ENCODE measurements around the gene SIGMAR1. TPM values are rescaled to one million over a fixed set of nuclear protein-coding genes. Genes with fewer than 3 reads are reported as not detected.
A peak's percentile ranks its signal among the peaks of the same experiment; 100 is the strongest.

The SIGMAR1 gene
- total and polyA plus RNA-seq, 2 of the 4 experiments (the other 2 are of a cell fraction), result 44.6 to 88.9 TPM

DNA sequence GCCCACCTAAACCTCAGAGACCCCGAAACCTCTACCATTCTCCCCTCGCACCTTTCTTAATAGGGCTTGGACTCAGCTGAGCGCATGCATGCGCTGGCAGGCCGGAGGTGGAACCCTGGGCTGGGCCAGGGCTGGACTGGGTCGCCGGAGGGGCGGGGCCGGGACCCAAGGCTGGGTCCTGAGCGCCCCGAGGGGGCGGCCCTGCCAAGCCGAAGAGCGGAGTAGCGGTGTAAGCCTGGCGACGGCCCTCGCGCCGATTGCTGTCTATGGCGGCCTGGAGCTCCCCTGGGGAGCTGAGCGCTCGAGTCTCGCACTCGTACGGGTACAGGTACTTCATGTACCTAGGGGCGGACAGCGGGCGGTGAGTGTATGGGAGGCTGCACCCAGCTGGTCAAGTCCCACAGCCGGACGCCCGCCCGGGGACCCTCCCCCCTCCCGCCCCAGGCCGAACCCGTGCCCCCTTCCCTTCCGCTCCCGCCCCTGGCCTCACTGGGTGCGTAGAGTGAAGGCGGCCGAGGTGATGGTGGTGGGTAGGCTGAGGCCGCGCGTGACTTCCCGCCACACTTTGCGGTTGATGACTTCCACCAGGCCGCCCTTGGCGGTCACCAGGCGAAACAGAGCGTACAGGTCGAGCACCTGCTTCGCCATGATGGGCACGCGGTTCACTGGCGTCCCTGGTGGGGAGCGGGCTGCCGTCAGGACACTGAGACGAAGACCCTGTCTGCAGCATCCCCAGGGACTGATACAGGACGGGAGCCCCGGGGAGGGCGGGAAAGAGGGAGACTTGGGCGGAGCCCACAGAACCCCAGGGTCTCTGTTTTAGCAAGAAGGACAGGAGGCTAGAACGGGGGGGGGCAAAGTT, 14.0 kb downstream of the SIGMAR1 start:
- Histone ChIP-seq H4K8ac (ENCODE audit: low read depth in 2 of 2, low read length in 2 of 2) (no peak overlapping the region), H2AK9ac (replicated peaks; ENCODE audit: low read depth, low read length, poor library complexity) (peak overlapping the region; percentile 38), H3K9ac (ENCODE audit: low read depth, low read length) (no peak overlapping the region), H3K36me3 (ENCODE audit: control insufficient read depth, insufficient read depth, low read length) (peaks cover under 1% of the 10 kb centered on the region; the same call in 1 of the 2 replicates), H3K9me3 (ENCODE audit: control insufficient read depth, insufficient read depth, low read length) (no peaks in the 10 kb centered on the region), H4K91ac (ENCODE audit: insufficient read depth, low read depth, low read length) (no peak overlapping the region), H3K9me1 (ENCODE audit: insufficient read depth, low read length) (peaks cover 12% of the 10 kb centered on the region), H3K4me1 (ENCODE audit: control insufficient read depth, insufficient read depth, low read length) (peaks cover 5% of the 10 kb centered on the region; the same call in 1 of the 2 replicates), H3K27ac (ENCODE audit: insufficient read depth, low read length) (no peak overlapping the region), H2AK5ac (ENCODE audit: low read depth, low read length) (no peak overlapping the region), H3K4me3 (ENCODE audit: insufficient read depth, low read depth, low read length) (no peak overlapping the region), H3K23ac (ENCODE audit: low read depth, low read length) (no peak overlapping the region), H4K5ac (ENCODE audit: low read depth, low read length) (no peak overlapping the region), H2AFZ (replicated peaks; ENCODE audit: low read length, poor library complexity) (peak overlapping the region; percentile 19), H2BK20ac (ENCODE audit: low read depth, low read length) (no peak overlapping the region), H4K20me1 (ENCODE audit: insufficient read depth, low read length) (no peaks in the 10 kb centered on the region; the same call in 1 of the 2 replicates), H3K79me1 (ENCODE audit: low read depth in 1 of 2, low read length in 2 of 2) (peaks cover 8 to 14% of the 10 kb centered on the region in 2 experiments), H2BK120ac (ENCODE audit: low read depth, low read length) (no peak overlapping the region), H3K4me2 (ENCODE audit: low read depth, low read length) (no peak overlapping the region), H3K4ac (ENCODE audit: low read depth, low read length) (no peak overlapping the region), H2BK5ac (ENCODE audit: low read depth, low read length, poor library complexity, severe bottlenecking) (no peak overlapping the region), H3K56ac (ENCODE audit: extremely low read depth, insufficient read depth, low read length) (no peak overlapping the region), H3K14ac (replicated peaks; ENCODE audit: low read depth, low read length) (no peak overlapping the region), H3K27me3 (ENCODE audit: control insufficient read depth, insufficient read depth, low read length) (peaks cover 59% of the 10 kb centered on the region), H3K18ac (ENCODE audit: low read depth, low read length) (no peak overlapping the region), H2BK15ac (ENCODE audit: low read depth, low read length) (no peak overlapping the region)
- no peak for ATAC-seq (ENCODE audit: low read depth)
- ChIA-PET CTCF (no interaction called here), POLR2A (ENCODE audit: unreplicated experiment) (no interaction called here)
- no peak for DNase-seq
- dilution Hi-C loops (cut with HindIII; ENCODE audit: low sequenced_read_pairs, unreplicated experiment) (no loop called here), in situ Hi-C loops (cut with MboI; ENCODE audit: low sequenced_read_pairs) (no loop called here), intact Hi-C loops (cut with micrococcal nuclease) (no loop called here)
- BruUV-seq (replicated peaks), result no TSS peak
- WGBS, 2 experiments (ENCODE audit: extremely low coverage in 2 of 2, insufficient read length in 1 of 2), result 19% methylated on average over 14 of the region's 63 CpGs; no CpG with 5 or more reads in 1 of the 2 experiments
- TF ChIP-seq MXI1 (IDR thresholded peaks at IDR 0.05; ENCODE audit: borderline replicate concordance, low read depth, low read length), result no peak
- no peak for TF ChIP-seq CEBPB (IDR thresholded peaks at IDR 0.05; ENCODE audit: low read depth, low read length)
- no peak for TF ChIP-seq MAFK (IDR thresholded peaks at IDR 0.05; ENCODE audit: low read depth, low read length)
- no peak for TF ChIP-seq RCOR1 (IDR thresholded peaks at IDR 0.05; ENCODE audit: insufficient replicate concordance, low read length)
- no peak for TF ChIP-seq MAZ (IDR thresholded peaks at IDR 0.05; ENCODE audit: borderline replicate concordance, low read depth, low read length)
- TF ChIP-seq, protein P1, sequence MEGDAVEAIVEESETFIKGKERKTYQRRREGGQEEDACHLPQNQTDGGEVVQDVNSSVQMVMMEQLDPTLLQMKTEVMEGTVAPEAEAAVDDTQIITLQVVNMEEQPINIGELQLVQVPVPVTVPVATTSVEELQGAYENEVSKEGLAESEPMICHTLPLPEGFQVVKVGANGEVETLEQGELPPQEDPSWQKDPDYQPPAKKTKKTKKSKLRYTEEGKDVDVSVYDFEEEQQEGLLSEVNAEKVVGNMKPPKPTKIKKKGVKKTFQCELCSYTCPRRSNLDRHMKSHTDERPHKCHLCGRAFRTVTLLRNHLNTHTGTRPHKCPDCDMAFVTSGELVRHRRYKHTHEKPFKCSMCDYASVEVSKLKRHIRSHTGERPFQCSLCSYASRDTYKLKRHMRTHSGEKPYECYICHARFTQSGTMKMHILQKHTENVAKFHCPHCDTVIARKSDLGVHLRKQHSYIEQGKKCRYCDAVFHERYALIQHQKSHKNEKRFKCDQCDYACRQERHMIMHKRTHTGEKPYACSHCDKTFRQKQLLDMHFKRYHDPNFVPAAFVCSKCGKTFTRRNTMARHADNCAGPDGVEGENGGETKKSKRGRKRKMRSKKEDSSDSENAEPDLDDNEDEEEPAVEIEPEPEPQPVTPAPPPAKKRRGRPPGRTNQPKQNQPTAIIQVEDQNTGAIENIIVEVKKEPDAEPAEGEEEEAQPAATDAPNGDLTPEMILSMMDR (conservative IDR thresholded peaks at IDR 0.05; ENCODE audit: low read depth, low read length), result no peak
- TF ChIP-seq BHLHE40 (IDR thresholded peaks at IDR 0.05; ENCODE audit: low read depth, low read length), result no peak
- TF ChIP-seq, protein P2, sequence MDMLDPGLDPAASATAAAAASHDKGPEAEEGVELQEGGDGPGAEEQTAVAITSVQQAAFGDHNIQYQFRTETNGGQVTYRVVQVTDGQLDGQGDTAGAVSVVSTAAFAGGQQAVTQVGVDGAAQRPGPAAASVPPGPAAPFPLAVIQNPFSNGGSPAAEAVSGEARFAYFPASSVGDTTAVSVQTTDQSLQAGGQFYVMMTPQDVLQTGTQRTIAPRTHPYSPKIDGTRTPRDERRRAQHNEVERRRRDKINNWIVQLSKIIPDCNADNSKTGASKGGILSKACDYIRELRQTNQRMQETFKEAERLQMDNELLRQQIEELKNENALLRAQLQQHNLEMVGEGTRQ (IDR thresholded peaks at IDR 0.05; ENCODE audit: low read depth, low read length), result no peak
- no peak for TF ChIP-seq POLR2A (IDR thresholded peaks at IDR 0.05; ENCODE audit: low read depth, low read length)
- TF ChIP-seq CHD1 (IDR thresholded peaks at IDR 0.05; ENCODE audit: low read depth, low read length), result no peak
- no peak for TF ChIP-seq NFE2L2 (IDR thresholded peaks at IDR 0.05; ENCODE audit: low read depth, low read length)
- no peak for TF ChIP-seq ELK1 (IDR thresholded peaks at IDR 0.05; ENCODE audit: borderline replicate concordance, low read depth, low read length)
- TF ChIP-seq SMC3 (IDR thresholded peaks at IDR 0.05; ENCODE audit: low read depth, low read length), result no peak
- TF ChIP-seq FOS (IDR thresholded peaks at IDR 0.05; ENCODE audit: low read depth, low read length), result no peak
- no peak for TF ChIP-seq RFX5 (IDR thresholded peaks at IDR 0.05; ENCODE audit: low read depth, low read length)

Measured in IMR-90 (cell line).